Measurements from ENCODE around the gene TBC1D8B.

The TBC1D8B gene

GRCh38 chrX:106898462-106898861, 96.0 kb downstream of the TBC1D8B start:
- no peak for DNase-seq (ENCODE audit: low read depth)

DNA sequence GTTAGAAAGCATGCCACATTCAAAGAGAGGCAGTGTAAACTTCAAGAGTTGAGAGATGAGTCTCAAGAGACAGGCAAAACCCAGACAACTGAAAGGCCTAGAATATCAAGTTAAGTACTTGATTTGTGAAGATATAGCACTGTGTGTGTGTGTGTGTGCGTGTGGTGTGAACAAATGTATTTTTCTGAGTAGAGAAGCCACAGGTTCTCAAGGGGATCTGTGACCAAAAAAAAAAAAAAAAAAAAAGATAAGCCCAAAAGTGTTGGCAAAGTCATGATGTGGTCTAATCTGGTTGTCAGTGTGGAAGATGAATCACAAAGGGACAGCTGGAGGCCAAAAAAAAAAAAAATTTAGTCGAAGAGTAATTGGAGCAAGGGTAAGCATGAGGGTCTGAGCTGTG, 96.8 kb downstream of the TBC1D8B start:
- DNase-seq (ENCODE audit: low read depth), result no peak

- DNase-seq (ENCODE audit: low read depth), result no peak
Observed at GRCh38 chrX:106899841-106900240, 97.4 kb downstream of the TBC1D8B start.

GRCh38 chrX:106901341-106901740, 98.9 kb downstream of the TBC1D8B start:
- no peak for DNase-seq (ENCODE audit: low read depth)

- DNase-seq (ENCODE audit: low read depth), result no peak
Observed at GRCh38 chrX:106901781-106902219, 99.3 kb downstream of the TBC1D8B start.

- DNase-seq (ENCODE audit: low read depth), result no peak
Observed at GRCh38 chrX:106902684-106903083, 100.2 kb downstream of the TBC1D8B start.

DNA sequence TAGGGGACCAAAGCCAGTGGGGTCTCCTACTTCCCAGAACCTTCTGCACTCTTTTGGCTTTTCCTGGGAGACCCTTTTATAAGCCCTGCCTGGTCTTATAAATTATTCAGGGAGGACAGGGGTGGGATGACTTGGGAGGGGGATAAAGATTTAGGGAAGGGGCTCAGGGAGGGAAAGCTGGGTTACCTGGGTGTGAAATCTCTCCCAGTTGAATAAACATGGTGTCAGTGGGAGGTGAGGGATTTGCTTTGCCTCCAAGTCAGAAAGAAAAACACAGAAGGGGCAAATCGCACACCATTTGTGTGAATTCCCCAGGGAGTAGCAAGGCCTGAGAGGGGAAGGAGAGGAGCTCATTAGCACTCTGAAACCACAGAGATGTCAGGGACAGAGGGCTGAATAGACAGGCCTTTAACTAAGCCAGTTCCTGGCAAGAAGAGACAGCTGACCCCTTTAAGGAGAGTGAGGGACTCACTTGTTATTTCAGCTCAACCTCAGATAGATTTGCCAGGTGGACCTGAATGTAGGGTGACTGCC, 100.9 kb downstream of the TBC1D8B start, which contains the start of gene RIPPLY1:
Gene RIPPLY1, minus strand, starts transcription at position 51 of the 534 bp plus-strand sequence. CDS start 54 bp downstream, outside the sequence.
- no peak for DNase-seq (ENCODE audit: low read depth)

DNA sequence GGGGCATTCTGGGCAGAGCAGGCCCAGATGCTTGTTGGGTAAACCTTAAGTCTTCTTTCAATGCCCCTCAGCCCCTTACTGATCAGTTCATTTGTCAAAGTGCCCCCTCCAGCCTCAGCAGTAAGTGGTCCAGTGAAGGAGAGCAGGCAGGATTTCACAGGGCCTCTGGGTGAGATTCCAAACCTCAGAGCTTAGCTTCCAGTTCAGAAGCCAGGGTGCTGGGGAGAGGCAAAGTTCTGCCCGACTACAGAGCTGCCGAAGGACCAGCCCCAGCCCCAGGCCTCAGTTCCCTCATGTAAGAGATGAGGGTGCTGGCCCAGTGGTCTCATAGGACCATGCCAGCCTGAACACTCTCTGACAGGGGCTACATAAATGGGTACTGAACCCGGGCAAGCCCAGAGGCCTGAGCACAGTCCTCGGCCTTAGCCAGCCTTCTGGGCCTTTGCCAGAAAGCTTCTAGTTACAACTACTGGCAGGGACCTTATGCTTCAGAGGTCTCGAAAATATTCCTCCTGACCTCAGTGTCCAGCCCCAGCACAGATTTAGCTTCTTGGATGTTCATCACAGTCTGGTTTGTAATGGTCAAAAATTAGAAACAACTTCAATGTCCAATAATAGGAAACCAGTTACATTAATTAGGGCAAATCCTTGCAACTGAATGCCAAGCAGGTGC, 101.5 kb downstream of the TBC1D8B start:
- DNase-seq (ENCODE audit: low read depth), result no peak

DNA sequence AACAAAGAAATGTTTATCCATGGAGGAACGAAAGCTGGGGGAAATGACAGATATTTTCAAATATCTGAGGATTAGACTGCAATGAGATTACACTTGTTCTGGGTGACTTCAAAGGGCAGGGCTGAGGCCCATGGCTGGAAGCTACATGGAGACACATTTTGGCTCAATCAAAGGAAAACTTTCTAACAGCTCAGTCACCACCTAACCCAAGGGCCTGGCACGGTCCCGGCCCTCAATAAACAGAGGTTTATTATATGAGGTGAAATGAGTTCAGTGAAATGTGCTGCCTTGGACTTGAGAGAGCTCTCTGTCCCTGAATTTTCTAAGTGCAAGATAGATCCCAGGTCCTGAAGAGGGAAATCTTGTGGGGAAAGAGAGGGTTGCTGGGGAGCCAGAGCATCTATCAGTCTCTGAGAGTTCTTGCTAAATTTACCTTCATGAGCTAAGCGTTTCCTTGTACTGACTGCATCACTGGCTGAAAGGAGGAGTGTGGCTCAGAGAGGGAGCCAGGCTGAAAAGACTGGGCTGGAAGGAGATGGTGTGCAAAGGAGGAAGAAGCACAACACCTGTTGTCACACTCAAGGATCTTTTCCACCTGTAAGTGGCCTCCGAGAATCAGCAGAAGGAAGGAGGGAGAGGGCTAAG, 102.7 kb downstream of the TBC1D8B start:
- DNase-seq (ENCODE audit: low read depth), result no peak

DNA sequence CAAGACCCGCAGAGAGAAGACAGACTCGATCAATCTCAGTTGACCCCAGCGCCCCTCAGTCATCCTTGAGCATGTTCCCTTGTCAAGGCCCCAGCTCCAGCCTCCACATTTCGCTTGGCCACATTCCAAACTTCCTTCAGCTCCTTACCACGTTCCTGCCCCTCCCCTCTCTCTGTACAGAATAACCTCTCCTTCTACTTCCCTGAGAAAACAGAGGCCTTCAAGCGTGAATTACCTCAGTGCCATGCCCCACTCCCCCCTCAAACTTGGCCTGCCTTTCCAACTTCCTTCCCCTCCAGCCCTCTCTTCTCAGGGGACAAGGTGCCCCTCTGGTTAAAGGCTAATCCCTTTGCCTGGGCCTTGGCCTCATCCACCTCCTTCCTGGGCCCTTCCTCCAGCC, 103.9 kb downstream of the TBC1D8B start:
- no peak for DNase-seq (ENCODE audit: low read depth)

- DNase-seq (ENCODE audit: low read depth), result no peak
Observed at GRCh38 chrX:106912864-106913263, 110.4 kb downstream of the TBC1D8B start.

- DNase-seq (ENCODE audit: low read depth), result no peak
Observed at GRCh38 chrX:106917830-106918500, 115.5 kb downstream of the TBC1D8B start.

- DNase-seq (ENCODE audit: low read depth), result no peak
Observed at GRCh38 chrX:106919932-106920452, 117.5 kb downstream of the TBC1D8B start, which contains the start of gene CLDN2. Gene CLDN2, plus strand, starts transcription at chrX:106920402. Its CDS starts 7,827 bp downstream, at chrX:106928229.

- DNase-seq (ENCODE audit: low read depth), result no peak
Observed at GRCh38 chrX:106921637-106922036, 119.2 kb downstream of the TBC1D8B start.

Data from stimulated activated CD8-positive, alpha-beta memory T cell treated with anti-CD3 and anti-CD28 coated beads, Interleukin-4, amount 100 ng/mL, for 24 hours (primary cell).